Measurements from ENCODE around the gene TMEM201. TPM values are rescaled to one million over a fixed set of nuclear protein-coding genes. Genes with fewer than 3 reads are reported as not detected.

TMEM201 gene
- total RNA-seq, 2 donors from 2014 or later = 24.1 TPM

DNA sequence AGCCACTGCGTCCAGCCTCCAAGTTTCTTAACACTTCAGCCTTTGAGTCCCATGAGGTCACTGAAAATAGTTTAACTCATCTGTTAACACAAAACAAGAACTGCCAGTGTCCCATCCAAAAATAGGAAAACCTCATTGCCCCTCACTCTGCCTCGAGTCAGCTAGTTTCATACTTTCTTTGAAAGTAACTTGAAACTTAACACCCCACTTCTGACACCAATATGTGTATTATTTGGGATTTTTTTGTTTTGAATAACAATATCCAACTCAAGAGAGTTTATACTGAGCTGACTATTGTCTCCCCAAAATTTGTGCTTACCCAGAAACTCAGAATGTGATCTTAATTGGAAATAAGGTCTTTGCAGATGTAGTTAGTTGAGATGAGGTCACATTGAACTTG is 45.9 kb downstream of the TMEM201 start:
- Histone ChIP-seq H3K27ac (ENCODE audit: low read depth, low read length) (no peak overlapping the region), H3K9me3 (ENCODE audit: control insufficient read depth, low read length) (no peaks in the 10 kb centered on the region), H3K4me1 (ENCODE audit: control insufficient read depth, insufficient read depth, low read length) (no peaks in the 10 kb centered on the region), H3K27me3 (ENCODE audit: control insufficient read depth, insufficient read depth, low read length, poor library complexity, severe bottlenecking) (no peaks in the 10 kb centered on the region), H3K9ac (ENCODE audit: extremely low read depth, low read length, poor library complexity, severe bottlenecking) (no peak overlapping the region), H3K36me3 (ENCODE audit: control insufficient read depth, insufficient read depth, low read length) (no peaks in the 10 kb centered on the region), H3K4me3 (ENCODE audit: low read length) (no peak overlapping the region)
- Mint-ChIP-seq H3K36me3 (ENCODE audit: low read depth) (no peaks in the 10 kb centered on the region), H3K9me3 (peaks cover 9% of the 10 kb centered on the region), H3K4me3 (no peak overlapping the region), H3K27ac (no peak overlapping the region), H3K27me3 (ENCODE audit: insufficient read depth) (no peaks in the 10 kb centered on the region), H3K4me1 (no peaks in the 10 kb centered on the region)
- TF ChIP-seq, protein P1, sequence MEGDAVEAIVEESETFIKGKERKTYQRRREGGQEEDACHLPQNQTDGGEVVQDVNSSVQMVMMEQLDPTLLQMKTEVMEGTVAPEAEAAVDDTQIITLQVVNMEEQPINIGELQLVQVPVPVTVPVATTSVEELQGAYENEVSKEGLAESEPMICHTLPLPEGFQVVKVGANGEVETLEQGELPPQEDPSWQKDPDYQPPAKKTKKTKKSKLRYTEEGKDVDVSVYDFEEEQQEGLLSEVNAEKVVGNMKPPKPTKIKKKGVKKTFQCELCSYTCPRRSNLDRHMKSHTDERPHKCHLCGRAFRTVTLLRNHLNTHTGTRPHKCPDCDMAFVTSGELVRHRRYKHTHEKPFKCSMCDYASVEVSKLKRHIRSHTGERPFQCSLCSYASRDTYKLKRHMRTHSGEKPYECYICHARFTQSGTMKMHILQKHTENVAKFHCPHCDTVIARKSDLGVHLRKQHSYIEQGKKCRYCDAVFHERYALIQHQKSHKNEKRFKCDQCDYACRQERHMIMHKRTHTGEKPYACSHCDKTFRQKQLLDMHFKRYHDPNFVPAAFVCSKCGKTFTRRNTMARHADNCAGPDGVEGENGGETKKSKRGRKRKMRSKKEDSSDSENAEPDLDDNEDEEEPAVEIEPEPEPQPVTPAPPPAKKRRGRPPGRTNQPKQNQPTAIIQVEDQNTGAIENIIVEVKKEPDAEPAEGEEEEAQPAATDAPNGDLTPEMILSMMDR (conservative IDR thresholded peaks at IDR 0.05) = no peak
- WGBS, 2 experiments (ENCODE audit: insufficient coverage in 1 of 2, insufficient read length in 1 of 2) = 85 to 100% methylated on average over 1 to 2 of the region's 2 CpGs
- DNase-seq = no peak

DNA sequence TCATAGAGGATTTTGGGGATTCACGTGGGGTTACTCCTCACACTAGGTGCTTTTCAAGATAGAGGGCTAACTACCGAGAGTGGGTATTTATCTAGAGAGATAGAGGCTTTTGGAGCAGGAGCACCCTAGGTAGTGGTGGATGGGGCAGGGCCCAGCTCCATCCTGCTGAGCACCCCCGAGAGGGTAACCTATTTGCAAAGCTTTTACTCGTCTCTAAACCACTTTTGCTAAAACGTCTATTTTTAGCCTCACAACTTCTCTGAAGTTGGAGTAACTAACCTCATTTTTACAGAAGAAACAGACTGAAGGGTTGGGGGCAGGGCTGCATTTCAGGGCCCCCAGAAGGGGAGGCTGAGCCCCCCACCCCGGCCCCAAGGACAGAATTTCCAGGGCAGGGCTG is 50.5 kb downstream of the TMEM201 start:
- Mint-ChIP-seq H3K9me3 (peaks cover 9% of the 10 kb centered on the region), H3K27ac (no peak overlapping the region), H3K4me3 (no peak overlapping the region), H3K4me1 (no peaks in the 10 kb centered on the region), H3K27me3 (ENCODE audit: insufficient read depth) (peaks cover 5% of the 10 kb centered on the region), H3K36me3 (ENCODE audit: low read depth) (no peaks in the 10 kb centered on the region)
- H3K36me3 ChIP-seq (ENCODE audit: control insufficient read depth, insufficient read depth, low read length) = no peaks in the 10 kb centered on the region
- TF ChIP-seq, protein P1 (conservative IDR thresholded peaks at IDR 0.05) = no peak
- no peak overlapping the region for H3K27ac ChIP-seq (ENCODE audit: low read depth, low read length)
- no peaks in the 10 kb centered on the region for H3K4me1 ChIP-seq (ENCODE audit: control insufficient read depth, insufficient read depth, low read length)
- no peaks in the 10 kb centered on the region for H3K9me3 ChIP-seq (ENCODE audit: control insufficient read depth, low read length)
- H3K9ac ChIP-seq (ENCODE audit: extremely low read depth, low read length, poor library complexity, severe bottlenecking) = no peak overlapping the region
- 78 to 83% methylated on average over 4 to 6 of the region's 6 CpGs for WGBS, 2 experiments (ENCODE audit: insufficient coverage in 1 of 2, insufficient read length in 1 of 2)
- H3K4me3 ChIP-seq (ENCODE audit: low read length) = no peak overlapping the region
- DNase-seq = no peak
- H3K27me3 ChIP-seq (ENCODE audit: control insufficient read depth, insufficient read depth, low read length, poor library complexity, severe bottlenecking) = no peaks in the 10 kb centered on the region

DNA sequence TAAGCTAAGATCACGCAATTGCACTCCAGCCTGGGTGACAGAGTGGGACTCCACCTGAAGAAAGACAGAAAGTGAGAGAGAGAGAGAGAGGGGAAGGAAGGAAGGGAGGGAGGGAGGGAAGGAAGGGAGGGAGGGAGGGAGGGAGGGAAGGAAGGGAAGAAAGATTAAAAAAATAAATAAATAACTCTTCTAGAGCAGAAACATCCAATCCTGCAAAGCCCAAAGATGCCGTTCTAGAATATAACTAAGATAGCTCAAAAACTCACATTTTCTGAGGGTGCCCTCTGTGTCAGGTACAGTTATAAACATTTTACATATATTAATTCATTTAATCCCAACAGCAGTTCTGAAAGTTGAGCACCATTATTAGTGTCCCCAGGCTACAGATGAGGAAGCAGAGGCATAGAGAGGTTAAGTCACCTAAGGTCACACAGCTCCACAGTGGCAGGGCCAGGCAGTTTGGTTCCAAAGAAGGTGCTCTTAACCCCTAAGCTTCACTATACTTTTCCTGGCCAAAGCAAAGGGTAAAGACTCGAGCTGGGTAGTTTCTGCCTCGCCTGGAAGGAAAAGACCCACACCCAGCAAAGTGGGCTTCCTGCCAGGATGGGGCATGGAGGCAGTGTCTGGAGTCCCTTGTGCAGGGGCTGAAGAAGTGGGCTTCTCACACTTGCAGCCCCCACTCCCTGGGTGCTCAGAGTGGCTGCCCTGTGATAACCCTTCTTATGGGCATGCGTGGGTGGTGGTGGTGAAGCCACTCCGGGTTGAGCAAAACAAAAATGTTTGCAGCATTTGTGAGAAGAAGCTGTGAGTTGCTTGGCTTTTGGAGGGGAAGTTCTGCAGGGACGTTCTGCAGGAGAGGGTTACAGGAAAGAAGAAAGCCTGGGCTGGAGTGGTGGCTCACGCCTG is 54.9 kb downstream of the TMEM201 start:
- Mint-ChIP-seq H3K4me1 (peaks cover 4% of the 10 kb centered on the region), H3K36me3 (ENCODE audit: low read depth) (no peaks in the 10 kb centered on the region), H3K9me3 (no peaks in the 10 kb centered on the region), H3K27me3 (ENCODE audit: insufficient read depth) (peaks cover 5% of the 10 kb centered on the region), H3K4me3 (no peak overlapping the region), H3K27ac (no peak overlapping the region)
- Histone ChIP-seq H3K4me1 (ENCODE audit: control insufficient read depth, insufficient read depth, low read length) (no peaks in the 10 kb centered on the region), H3K27me3 (ENCODE audit: control insufficient read depth, insufficient read depth, low read length, poor library complexity, severe bottlenecking) (no peaks in the 10 kb centered on the region), H3K9ac (ENCODE audit: extremely low read depth, low read length, poor library complexity, severe bottlenecking) (no peak overlapping the region), H3K27ac (ENCODE audit: low read depth, low read length) (no peak overlapping the region), H3K9me3 (ENCODE audit: control insufficient read depth, low read length) (no peaks in the 10 kb centered on the region), H3K36me3 (ENCODE audit: control insufficient read depth, insufficient read depth, low read length) (no peaks in the 10 kb centered on the region), H3K4me3 (ENCODE audit: low read length) (no peak overlapping the region)
- WGBS, 2 experiments (ENCODE audit: insufficient coverage in 1 of 2, insufficient read length in 1 of 2) = 82 to 93% methylated on average over 4 to 8 of the region's 8 CpGs
- TF ChIP-seq, protein P1 (conservative IDR thresholded peaks at IDR 0.05) = no peak
- DNase-seq = no peak
